OCI-LY1 (cell line): ENCODE results near the gene SQOR.

Experiments
- EZH2 ChIP-seq: fragments of 200-600 bp; sonication (generic), shearing (Covaris generic); IDR thresholded peaks from 2 replicates; pipeline ENCODE4 v1.8.0; 2017; ENCODE audit warnings: borderline replicate concordance, mixed run types, mild to moderate bottlenecking, antibody characterized with exemption, low read length, moderate library complexity, mixed read lengths
- TF ChIP-seq, protein P1 (sequence below): fragments of 200-600 bp; sonication (generic), shearing (Covaris generic); IDR thresholded peaks from 2 replicates; pipeline ENCODE4 v1.5.1; 2017; ENCODE audit warnings: mild to moderate bottlenecking, antibody characterized with exemption, low read length, moderate library complexity, mixed read lengths

GRCh38 chr15:45641999-45642932, 7.4 kb downstream of the SQOR start:
- TF ChIP-seq, protein P1, sequence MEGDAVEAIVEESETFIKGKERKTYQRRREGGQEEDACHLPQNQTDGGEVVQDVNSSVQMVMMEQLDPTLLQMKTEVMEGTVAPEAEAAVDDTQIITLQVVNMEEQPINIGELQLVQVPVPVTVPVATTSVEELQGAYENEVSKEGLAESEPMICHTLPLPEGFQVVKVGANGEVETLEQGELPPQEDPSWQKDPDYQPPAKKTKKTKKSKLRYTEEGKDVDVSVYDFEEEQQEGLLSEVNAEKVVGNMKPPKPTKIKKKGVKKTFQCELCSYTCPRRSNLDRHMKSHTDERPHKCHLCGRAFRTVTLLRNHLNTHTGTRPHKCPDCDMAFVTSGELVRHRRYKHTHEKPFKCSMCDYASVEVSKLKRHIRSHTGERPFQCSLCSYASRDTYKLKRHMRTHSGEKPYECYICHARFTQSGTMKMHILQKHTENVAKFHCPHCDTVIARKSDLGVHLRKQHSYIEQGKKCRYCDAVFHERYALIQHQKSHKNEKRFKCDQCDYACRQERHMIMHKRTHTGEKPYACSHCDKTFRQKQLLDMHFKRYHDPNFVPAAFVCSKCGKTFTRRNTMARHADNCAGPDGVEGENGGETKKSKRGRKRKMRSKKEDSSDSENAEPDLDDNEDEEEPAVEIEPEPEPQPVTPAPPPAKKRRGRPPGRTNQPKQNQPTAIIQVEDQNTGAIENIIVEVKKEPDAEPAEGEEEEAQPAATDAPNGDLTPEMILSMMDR: no peak
- no peak for TF ChIP-seq EZH2
